Smooth muscle cell (in vitro differentiated cells): ENCODE results near the gene EFHC2. TPM values are rescaled to one million over a fixed set of nuclear protein-coding genes. Genes with fewer than 3 reads are reported as not detected.

ENCODE experiments used
- DNase-seq: peaks from one replicate; lab custom pipeline; 2025; ENCODE audit not compliant: unreplicated experiment; lab: John Stamatoyannopoulos, UW
- H2AFZ ChIP-seq: fragments of 200-600 bp; sonication (generic); 2 replicates; pipeline ENCODE4 v1.6.0; 2016; ENCODE audit warnings: antibody characterized with exemption, low read depth, mild to moderate bottlenecking
- H3F3A ChIP-seq: fragments of 200-600 bp; sonication (generic); 2 replicates; pipeline ENCODE4 v1.6.0; 2017; ENCODE audit warnings: antibody characterized with exemption, low read depth
- H3K27ac ChIP-seq: fragments of 200-600 bp; sonication (generic); 2 replicates; pipeline ENCODE4 v1.5.1; 2016; ENCODE audit warnings: low read depth, mild to moderate bottlenecking
- H3K27me3 ChIP-seq: fragments of 200-600 bp; sonication (generic); 2 replicates; pipeline ENCODE4 v1.6.1; 2016; ENCODE audit warnings: low read depth, mild to moderate bottlenecking
- H3K36me3 ChIP-seq: fragments of 200-600 bp; sonication (generic); 2 replicates; pipeline ENCODE4 v1.5.1; 2016; ENCODE audit warnings: low read depth
- H3K4me1 ChIP-seq: fragments of 200-600 bp; sonication (generic); 2 replicates; pipeline ENCODE4 v1.5.1; 2016; ENCODE audit warnings: low read depth
- H3K4me2 ChIP-seq: fragments of 200-600 bp; sonication (generic); 2 replicates; pipeline ENCODE4 v1.6.0; 2016; ENCODE audit warnings: mild to moderate bottlenecking
- H3K4me3 ChIP-seq: fragments of 200-600 bp; sonication (generic); 2 replicates; pipeline ENCODE4 v1.5.1; 2016; ENCODE audit warnings: mild to moderate bottlenecking
- H3K79me2 ChIP-seq: fragments of 200-600 bp; sonication (generic); 2 replicates; pipeline ENCODE4 v1.6.0; 2016; ENCODE audit warnings: low read depth, mild to moderate bottlenecking
- H3K9ac ChIP-seq: fragments of 200-600 bp; sonication (generic); 2 replicates; pipeline ENCODE4 v1.6.0; 2016; ENCODE audit warnings: low read depth
- H3K9me3 ChIP-seq: fragments of 200-600 bp; sonication (generic); replicated peaks from 2 replicates; pipeline ENCODE4 v1.5.1; 2016; ENCODE audit warnings: low read depth
- H4K20me1 ChIP-seq: fragments of 200-600 bp; sonication (generic); 2 replicates; pipeline ENCODE4 v1.6.0; 2016; ENCODE audit warnings: low read depth
- WGBS: methylation state at CpG from one replicate; pipeline ENCODE4 v1.1.7; 2016; ENCODE audit warnings: low lambda C conversion rate; 5-methylcytosine and 5-hydroxymethylcytosine counted together
- polyA plus RNA-seq: library from polyadenylated mRNA; unstranded; fragments of >200 nt; fragmentation: Nextera tagmentation; extraction: Ambion mirVana; gene quantifications from 2 replicates; pipeline ENCODE4 v1.2.1, GENCODE V29; 2016
- total RNA-seq: library from RNA; depleted of rRNA; stranded (reverse); fragments of >200 nt; gene quantifications from 2 replicates; pipeline ENCODE4 v1.2.3, GENCODE V29; 2014
- TF ChIP-seq, protein P1 (sequence below): fragments of 200-600 bp; sonication (generic); IDR thresholded peaks from 2 replicates; pipeline ENCODE4 v1.5.1; 2017; ENCODE audit warnings: borderline replicate concordance, mild to moderate bottlenecking, antibody characterized with exemption; ENCODE audit not compliant: insufficient read depth, poor library complexity, severe bottlenecking

Gene EFHC2
- total and polyA plus RNA-seq, 2 experiments from 2014 or later: 2.3 to 3.5 TPM

DNA sequence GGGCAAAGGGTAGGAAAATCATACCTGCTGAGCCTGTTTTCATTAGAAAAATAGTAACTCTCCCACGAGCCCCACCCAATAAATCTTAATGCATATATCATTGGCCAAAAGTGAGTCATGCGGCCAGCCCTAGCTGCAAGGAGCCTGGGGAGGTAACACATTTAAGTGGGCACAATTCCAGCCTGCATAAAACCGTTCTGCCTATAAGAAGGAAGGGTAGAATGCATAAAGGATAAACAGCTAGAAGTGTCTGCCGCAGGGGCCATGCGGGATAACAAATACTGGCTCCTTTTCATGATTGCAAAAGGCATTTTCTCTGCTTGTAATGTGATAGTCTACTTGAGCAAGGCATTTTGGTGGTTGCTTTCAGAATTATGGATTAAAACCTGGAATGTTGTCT is 37.1 kb downstream of the EFHC2 start:
- Histone ChIP-seq H2AFZ (no peak overlapping the region), H3K27me3 (no peaks in the 10 kb centered on the region), H3K27ac (no peak overlapping the region), H3K4me3 (no peak overlapping the region), H3K9ac (no peak overlapping the region), H3F3A (no peaks in the 10 kb centered on the region), H3K4me1 (no peaks in the 10 kb centered on the region), H3K4me2 (no peak overlapping the region), H4K20me1 (no peaks in the 10 kb centered on the region), H3K9me3 (no peaks in the 10 kb centered on the region), H3K79me2 (no peaks in the 10 kb centered on the region), H3K36me3 (no peaks in the 10 kb centered on the region)
- no peak for DNase-seq
- WGBS: 73% methylated on average over 5 of the region's 5 CpGs
- TF ChIP-seq, protein P1, sequence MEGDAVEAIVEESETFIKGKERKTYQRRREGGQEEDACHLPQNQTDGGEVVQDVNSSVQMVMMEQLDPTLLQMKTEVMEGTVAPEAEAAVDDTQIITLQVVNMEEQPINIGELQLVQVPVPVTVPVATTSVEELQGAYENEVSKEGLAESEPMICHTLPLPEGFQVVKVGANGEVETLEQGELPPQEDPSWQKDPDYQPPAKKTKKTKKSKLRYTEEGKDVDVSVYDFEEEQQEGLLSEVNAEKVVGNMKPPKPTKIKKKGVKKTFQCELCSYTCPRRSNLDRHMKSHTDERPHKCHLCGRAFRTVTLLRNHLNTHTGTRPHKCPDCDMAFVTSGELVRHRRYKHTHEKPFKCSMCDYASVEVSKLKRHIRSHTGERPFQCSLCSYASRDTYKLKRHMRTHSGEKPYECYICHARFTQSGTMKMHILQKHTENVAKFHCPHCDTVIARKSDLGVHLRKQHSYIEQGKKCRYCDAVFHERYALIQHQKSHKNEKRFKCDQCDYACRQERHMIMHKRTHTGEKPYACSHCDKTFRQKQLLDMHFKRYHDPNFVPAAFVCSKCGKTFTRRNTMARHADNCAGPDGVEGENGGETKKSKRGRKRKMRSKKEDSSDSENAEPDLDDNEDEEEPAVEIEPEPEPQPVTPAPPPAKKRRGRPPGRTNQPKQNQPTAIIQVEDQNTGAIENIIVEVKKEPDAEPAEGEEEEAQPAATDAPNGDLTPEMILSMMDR: no peak

DNA sequence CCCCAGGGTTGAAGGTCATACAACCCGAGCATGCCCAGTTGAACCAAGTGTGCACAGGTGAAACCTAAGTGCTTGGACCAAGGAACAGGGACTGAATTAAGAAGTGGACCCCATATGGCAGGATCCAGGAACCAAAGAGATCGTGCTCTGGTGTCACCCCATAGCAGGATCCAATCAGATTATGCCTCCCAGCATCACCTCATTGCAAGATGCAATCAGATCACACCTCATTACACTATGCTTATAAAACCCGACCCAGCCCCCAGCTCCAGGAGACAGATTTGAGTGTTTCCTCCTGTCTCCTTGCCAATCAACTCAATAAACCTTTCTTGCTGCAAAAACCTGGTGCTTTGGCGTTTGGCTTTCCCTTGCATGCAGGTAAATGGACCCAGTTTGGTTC is 37.6 kb downstream of the EFHC2 start:
- Histone ChIP-seq H3K4me1 (no peaks in the 10 kb centered on the region), H3K79me2 (no peaks in the 10 kb centered on the region), H3K4me2 (no peak overlapping the region), H3F3A (no peaks in the 10 kb centered on the region), H3K27ac (no peak overlapping the region), H3K9ac (no peak overlapping the region), H3K27me3 (no peaks in the 10 kb centered on the region), H2AFZ (no peak overlapping the region), H3K4me3 (no peak overlapping the region), H3K9me3 (no peaks in the 10 kb centered on the region), H4K20me1 (no peaks in the 10 kb centered on the region), H3K36me3 (no peaks in the 10 kb centered on the region)
- no peak for DNase-seq
- TF ChIP-seq, protein P1: no peak
- 77% methylated on average over 4 of the region's 4 CpGs for WGBS

DNA sequence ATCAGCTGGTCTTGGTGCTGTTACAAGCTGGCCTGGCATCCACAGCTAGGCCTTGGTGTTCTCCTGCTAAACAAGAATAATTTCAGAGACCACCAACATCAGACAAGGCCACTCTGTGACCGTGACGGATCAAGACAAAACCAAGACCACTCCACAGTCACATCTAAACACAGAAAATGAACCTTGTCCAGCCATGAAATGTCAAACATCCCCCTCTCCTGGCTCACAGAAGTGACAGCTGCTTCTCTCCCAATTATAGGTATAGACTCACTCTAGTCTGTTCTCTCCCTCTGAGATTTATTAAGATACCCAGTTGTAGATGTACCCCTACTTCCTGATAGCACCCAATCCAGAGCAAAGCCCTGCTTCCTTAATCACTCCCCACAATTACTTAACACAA is 40.4 kb downstream of the EFHC2 start:
- Histone ChIP-seq H4K20me1 (no peaks in the 10 kb centered on the region), H3K36me3 (no peaks in the 10 kb centered on the region), H3K9me3 (no peaks in the 10 kb centered on the region), H3K9ac (no peak overlapping the region), H3K79me2 (no peaks in the 10 kb centered on the region), H3K4me1 (no peaks in the 10 kb centered on the region), H3K4me2 (no peak overlapping the region), H2AFZ (no peak overlapping the region), H3K27ac (no peak overlapping the region), H3K27me3 (no peaks in the 10 kb centered on the region), H3K4me3 (no peak overlapping the region), H3F3A (no peaks in the 10 kb centered on the region)
- no peak for DNase-seq
- TF ChIP-seq, protein P1: no peak
- WGBS: 91% methylated on average over 2 of the region's 2 CpGs

DNA sequence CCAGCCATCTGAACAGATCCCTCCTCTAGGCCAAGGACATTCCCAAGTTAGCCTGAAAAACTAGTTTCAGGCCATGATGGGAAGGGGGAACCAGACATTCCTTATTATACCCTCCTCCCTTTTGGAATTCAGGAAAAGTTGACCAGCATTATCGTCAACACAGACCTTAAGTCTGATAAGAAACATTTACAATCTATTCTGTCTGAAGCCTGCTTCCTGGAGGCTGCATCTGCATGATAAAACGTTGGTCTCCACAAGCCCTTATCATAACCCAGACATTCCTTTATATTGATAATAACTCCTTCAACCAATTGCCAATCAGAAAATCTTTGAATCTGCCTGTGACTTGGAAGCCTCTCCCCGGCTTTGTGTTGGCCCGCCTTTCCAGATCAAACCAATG is 44.3 kb downstream of the EFHC2 start:
- TF ChIP-seq, protein P1: no peak
- no peak overlapping the region for H2AFZ ChIP-seq
- no peaks in the 10 kb centered on the region for H3K27me3 ChIP-seq
- H3F3A ChIP-seq: no peaks in the 10 kb centered on the region
- no peaks in the 10 kb centered on the region for H3K9me3 ChIP-seq
- no peaks in the 10 kb centered on the region for H3K79me2 ChIP-seq
- H3K4me3 ChIP-seq: no peak overlapping the region
- no peaks in the 10 kb centered on the region for H4K20me1 ChIP-seq
- 43% methylated on average over 4 of the region's 4 CpGs for WGBS
- H3K36me3 ChIP-seq: no peaks in the 10 kb centered on the region
- no peak for DNase-seq
- no peak overlapping the region for H3K27ac ChIP-seq
- no peak overlapping the region for H3K4me2 ChIP-seq
- no peak overlapping the region for H3K9ac ChIP-seq
- H3K4me1 ChIP-seq: no peaks in the 10 kb centered on the region
